ENCODE data around the gene HOXB1.
A peak's percentile ranks its signal among the peaks of the same experiment; 100 is the strongest.
"Not testable (repeated sequence)": the region's sequence is repeated elsewhere in the genome, so short reads cannot be mapped to it uniquely, and the experiment has no call there.

Gene HOXB1

GRCh38 chr17:48491527-48492273 is 39.1 kb downstream of the HOXB1 start:
- no peak for DNase-seq

- DNase-seq: no peak
These were observed 40.3 kb downstream of the HOXB1 start for GRCh38 chr17:48490451-48490892.

DNA sequence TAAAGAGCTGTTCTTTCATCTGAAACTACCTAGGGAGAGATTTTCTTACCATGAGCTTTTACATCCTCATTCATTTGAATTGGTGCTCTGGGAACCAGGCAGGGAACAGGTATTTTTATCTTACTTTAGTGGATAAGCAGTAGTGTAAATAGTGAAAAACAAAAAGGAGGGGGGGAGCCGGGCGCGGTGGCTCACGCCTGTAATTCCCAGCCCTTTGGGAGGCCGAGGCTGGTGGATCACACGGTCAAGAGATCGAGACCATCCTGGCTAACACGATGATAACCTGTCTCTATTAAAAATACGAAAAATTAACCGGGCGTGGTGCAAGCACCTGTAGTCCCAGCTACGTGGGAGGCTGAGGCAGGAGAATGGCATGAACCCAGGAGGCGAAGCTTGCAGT is 41.0 kb downstream of the HOXB1 start:
- DNase-seq: no peak

GRCh38 chr17:48488548-48489106 is 42.2 kb downstream of the HOXB1 start:
- no peak for DNase-seq

DNA sequence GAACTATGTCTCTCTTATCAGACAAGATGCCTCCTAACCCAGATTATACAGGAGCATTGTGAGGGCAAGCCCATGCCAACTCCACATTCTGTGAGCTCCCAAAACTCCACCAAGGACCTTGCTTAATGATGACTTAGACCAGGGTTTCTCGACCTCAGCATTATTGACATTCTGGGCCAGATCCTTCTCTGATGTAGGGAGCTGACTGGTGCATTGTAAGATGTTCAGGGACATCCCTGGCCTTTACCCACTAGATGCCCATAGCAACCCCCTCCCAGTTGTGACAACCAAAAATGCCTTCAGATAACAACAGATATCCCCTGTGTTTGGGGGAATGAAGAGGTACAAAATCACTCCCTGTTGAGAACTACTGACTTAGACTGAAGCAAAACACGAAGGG is 43.6 kb downstream of the HOXB1 start:
- no peak for DNase-seq

GRCh38 chr17:48486557-48486956 is 44.3 kb downstream of the HOXB1 start:
- no peak for DNase-seq

- DNase-seq: no peak
These were observed 46.0 kb downstream of the HOXB1 start for GRCh38 chr17:48484850-48485249.

GRCh38 chr17:48484256-48484655 is 46.6 kb downstream of the HOXB1 start:
- DNase-seq: no peak

DNA sequence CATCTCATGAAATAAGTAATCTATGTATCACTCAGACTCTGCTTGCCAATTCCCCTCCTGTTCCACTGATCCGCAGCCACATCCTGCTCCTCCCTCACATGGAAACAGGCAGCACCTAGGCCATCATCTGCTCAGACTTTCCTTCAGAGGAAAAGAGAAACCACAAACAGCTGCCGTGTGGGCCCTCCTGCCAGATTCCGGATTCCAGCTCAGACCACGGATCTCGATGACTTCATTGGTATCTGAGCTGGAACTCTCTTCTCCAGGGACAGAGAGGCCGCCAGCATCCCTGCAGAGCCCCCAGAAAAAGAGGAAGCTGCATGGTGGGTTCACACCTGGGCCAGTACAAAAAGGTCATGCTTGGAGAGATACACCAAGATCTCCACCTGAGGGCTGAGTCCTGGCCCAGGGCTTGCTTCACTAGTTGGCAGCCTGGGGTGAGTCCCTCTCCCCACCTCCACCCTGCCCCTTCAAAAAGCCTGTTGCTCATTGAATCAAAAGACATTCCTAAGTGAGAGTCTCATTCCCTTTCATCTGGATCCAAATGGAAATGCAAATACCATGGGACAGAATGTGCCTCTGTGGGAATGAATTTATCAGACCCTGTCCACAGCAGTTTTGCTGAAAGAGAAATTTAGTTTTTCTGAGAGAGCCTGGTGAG is 47.2 kb downstream of the HOXB1 start:
- DNase-seq: peak; percentile 43

DNA sequence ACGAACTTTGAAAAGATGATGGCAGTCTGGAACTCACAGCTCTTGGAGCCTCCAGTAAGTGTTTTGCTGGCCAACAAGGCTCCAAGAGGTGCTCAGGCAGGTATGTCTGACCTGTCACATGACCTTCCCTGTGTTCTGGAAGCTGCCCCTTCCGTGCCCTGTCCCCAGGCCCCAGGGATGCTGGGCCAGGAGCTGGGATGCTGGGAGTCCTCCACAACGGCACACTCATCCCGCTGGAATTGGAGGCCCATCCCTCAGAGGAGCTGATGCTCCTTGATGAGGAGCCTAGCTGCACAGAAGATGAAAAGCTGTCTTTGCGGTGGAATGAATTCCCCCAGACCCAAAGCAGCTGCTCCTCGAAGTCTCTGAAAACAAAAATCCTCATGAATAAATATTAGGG is 47.8 kb downstream of the HOXB1 start:
- DNase-seq: no peak

DNA sequence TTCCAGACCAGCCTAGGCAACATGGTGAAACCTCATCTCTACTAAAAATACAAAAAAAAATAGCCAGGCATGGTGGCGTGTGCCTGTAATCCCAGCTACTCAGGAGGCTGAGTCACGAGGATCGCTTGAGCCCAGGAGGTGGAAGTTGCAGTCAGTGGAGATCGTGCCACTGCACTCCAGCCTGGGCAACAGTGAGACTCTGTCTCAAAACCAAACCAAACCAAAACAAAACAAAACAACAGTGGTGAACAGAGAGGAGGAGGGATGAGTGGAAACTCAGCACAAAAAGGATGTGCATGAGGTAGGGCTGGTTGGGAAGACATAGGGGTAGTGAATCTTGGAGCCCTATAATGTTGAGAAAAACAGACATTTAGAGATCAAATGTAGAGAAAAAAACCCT is 48.5 kb downstream of the HOXB1 start:
- DNase-seq: not testable (repeated sequence)

- DNase-seq: no peak
These were observed 51.8 kb downstream of the HOXB1 start for GRCh38 chr17:48479014-48479402.
